SK-N-SH (cell line): ENCODE data around the gene RABAC1. TPM values are rescaled to one million over a fixed set of nuclear protein-coding genes. Genes with fewer than 3 reads are reported as not detected.

Experiments
- CTCF ChIA-PET: fragments of 300-600, 350-600 bp; formaldehyde crosslinking; extraction: SDS; loops from one replicate; lab custom pipeline; 2021; lab: Yijun Ruan, JAX
- POLR2A ChIA-PET: fragments of 350-600 bp; sonication (Branson Sonifier 250); formaldehyde crosslinking; extraction: SDS; loops from one replicate; lab custom pipeline; 2020; ENCODE audit warnings: antibody characterized with exemption, inconsistent platforms; lab: Yijun Ruan, JAX
- DNase-seq: peaks from one replicate; pipeline ENCODE4 v3.0.0; 2012
- H2AFZ ChIP-seq: fragments of 200-600 bp; sonication (generic); 2 replicates; pipeline ENCODE4 v1.8.1; 2016; ENCODE audit warnings: antibody characterized with exemption, mild to moderate bottlenecking, low read depth
- H3F3A ChIP-seq: fragments of 200-600 bp; sonication (generic); replicated peaks from 2 replicates; pipeline ENCODE3; 2016; ENCODE audit warnings: antibody characterized with exemption, mild to moderate bottlenecking; ENCODE audit not compliant: insufficient read depth
- H3K27ac ChIP-seq, 2 experiments: fragments of 200-500 bp in 1 of 2; fragments of 200-600 bp in 1 of 2; sonication (Bioruptor generic) in 1 of 2; sonication (generic), shearing (Covaris generic) in 1 of 2; 2 replicates each; pipeline versions ENCODE4 v1.5.1 to v1.6.1; 2014 to 2016; ENCODE audit warnings: low read depth in 2 of 2, inconsistent platforms in 1 of 2, low read length in 1 of 2, mild to moderate bottlenecking in 1 of 2, mixed read lengths in 1 of 2
- H3K27me3 ChIP-seq: fragments of 200-600 bp; sonication (generic), shearing (Covaris generic); 2 replicates; pipeline ENCODE4 v1.6.1; 2016; ENCODE audit warnings: mixed run types; ENCODE audit not compliant: insufficient read depth
- H3K36me3 ChIP-seq, 2 experiments: fragments of 200-500 bp in 1 of 2; fragments of 200-600 bp in 1 of 2; sonication (Bioruptor generic) in 1 of 2; sonication (generic) in 1 of 2; replicated peaks in 1 of 2; 2 replicates each; pipeline versions ENCODE3 to v1.5.1; 2014 to 2016; ENCODE audit warnings: low read length in 1 of 2, mild to moderate bottlenecking in 1 of 2; ENCODE audit not compliant: insufficient read depth in 2 of 2, control insufficient read depth in 1 of 2
- H3K4me1 ChIP-seq, 2 experiments: fragments of 200-500 bp in 1 of 2; fragments of 200-600 bp in 1 of 2; sonication (Bioruptor generic) in 1 of 2; sonication (generic), shearing (Covaris generic) in 1 of 2; 2 replicates each; pipeline versions ENCODE4 v1.5.1 to v1.6.1; 2014 to 2016; ENCODE audit warnings: low read depth in 1 of 2, low read length in 1 of 2, mixed run types in 1 of 2; ENCODE audit not compliant: insufficient read depth in 2 of 2, control insufficient read depth in 1 of 2
- H3K4me2 ChIP-seq: fragments of 200-600 bp; sonication (generic), shearing (Covaris generic); 2 replicates; pipeline ENCODE4 v1.6.1; 2017; ENCODE audit warnings: mixed run types
- H3K4me3 ChIP-seq, 2 experiments: fragments of 200-500 bp in 1 of 2; fragments of 200-600 bp in 1 of 2; sonication (Bioruptor generic) in 1 of 2; sonication (generic), shearing (Covaris generic) in 1 of 2; 2 replicates each; pipeline versions ENCODE4 v1.5.1 to v1.8.1; 2014 to 2016; ENCODE audit warnings: low read depth in 2 of 2, inconsistent platforms in 1 of 2, low read length in 1 of 2, mild to moderate bottlenecking in 1 of 2, mixed read lengths in 1 of 2, moderate library complexity in 1 of 2
- H3K79me2 ChIP-seq: fragments of 200-600 bp; sonication (generic); 2 replicates; pipeline ENCODE4 v1.8.1; 2017; ENCODE audit warnings: mild to moderate bottlenecking; ENCODE audit not compliant: insufficient read depth
- H3K9ac ChIP-seq: fragments of 200-600 bp; sonication (generic); 2 replicates; pipeline ENCODE4 v1.6.1; 2017; ENCODE audit warnings: mixed run types
- H3K9me2 ChIP-seq: fragments of 200-600 bp; sonication (generic); 2 replicates; pipeline ENCODE4 v1.6.1; 2017; ENCODE audit warnings: mixed run types
- H3K9me3 ChIP-seq: fragments of 200-600 bp; sonication (generic); 2 replicates; pipeline ENCODE4 v1.6.1; 2017; ENCODE audit warnings: mixed run types, mild to moderate bottlenecking, moderate library complexity
- H4K20me1 ChIP-seq: fragments of 200-600 bp; sonication (generic); 2 replicates; pipeline ENCODE4 v1.6.1; 2017; ENCODE audit warnings: mild to moderate bottlenecking, mixed run types; ENCODE audit not compliant: insufficient read depth
- CHD2 ChIP-seq: fragments of 150-350 bp; IDR thresholded peaks from 2 replicates; pipeline ENCODE4 v1.6.1; 2018; ENCODE audit warnings: low read length; ENCODE audit not compliant: partially characterized antibody
- ELF1 ChIP-seq: IDR thresholded peaks from 2 replicates; pipeline ENCODE4 v1.4.0; 2012
- FOXJ3 ChIP-seq: sonication (generic); formaldehyde crosslinking; IDR thresholded peaks from 2 replicates; pipeline ENCODE4 v1.5.1; 2020; ENCODE audit warnings: mild to moderate bottlenecking, missing genetic modification reagents
- IRF3 ChIP-seq: fragments of 150-350 bp; IDR thresholded peaks from 2 replicates; pipeline ENCODE4 v1.6.1; 2016; ENCODE audit warnings: mild to moderate bottlenecking, low read depth, low read length
- NRF1 ChIP-seq: IDR thresholded peaks from 2 replicates; pipeline ENCODE4 v1.6.1; 2012; ENCODE audit warnings: low read depth, mild to moderate bottlenecking, low read length
- RAD21 ChIP-seq: IDR thresholded peaks from 2 replicates; pipeline ENCODE4 v1.6.1; 2012; ENCODE audit warnings: mild to moderate bottlenecking, low read length
- SMC3 ChIP-seq: IDR thresholded peaks from 2 replicates; pipeline ENCODE4 v1.6.1; 2012; ENCODE audit warnings: low read depth, low read length, improper control_type of control experiment
- TCF12 ChIP-seq: IDR thresholded peaks from 2 replicates; pipeline ENCODE4 v1.4.0; 2012
- TEAD4 ChIP-seq: IDR thresholded peaks from 2 replicates; pipeline ENCODE4 v1.4.0; 2012; ENCODE audit warnings: mild to moderate bottlenecking, borderline replicate concordance; ENCODE audit not compliant: insufficient read depth
- USF1 ChIP-seq: IDR thresholded peaks from 2 replicates; pipeline ENCODE4 v1.4.0; 2012; ENCODE audit warnings: low read depth, borderline replicate concordance
- ZBTB33 ChIP-seq: IDR thresholded peaks from 2 replicates; pipeline ENCODE4 v1.4.0; 2012; ENCODE audit warnings: low read depth, borderline replicate concordance
- WGBS: methylation state at CpG from one replicate; pipeline ENCODE4 v1.1.6; 2017; ENCODE audit warnings: low lambda C conversion rate; 5-methylcytosine and 5-hydroxymethylcytosine counted together
- polyA plus RNA-seq, 3 experiments: library from polyadenylated mRNA; depleted of rRNA; stranded (reverse); fragments of >200 nt; gene quantifications; 2 replicates each; pipeline ENCODE4 v1.2.3, GENCODE V29; 2012
- TF ChIP-seq, protein P1 (sequence below): fragments of 150-350 bp; IDR thresholded peaks from 2 replicates; pipeline ENCODE4 v1.6.1; 2017; ENCODE audit warnings: antibody characterized with exemption, low read length, low read depth, borderline replicate concordance

RABAC1 gene
- polyA plus RNA-seq, 1 of the 3 experiments (the other 2 are of a cell fraction), result 287 TPM

GRCh38 chr19:41926028-41926762 is 32.9 kb downstream of the RABAC1 start (continued):
- no peak for TF ChIP-seq ZBTB33

DNA sequence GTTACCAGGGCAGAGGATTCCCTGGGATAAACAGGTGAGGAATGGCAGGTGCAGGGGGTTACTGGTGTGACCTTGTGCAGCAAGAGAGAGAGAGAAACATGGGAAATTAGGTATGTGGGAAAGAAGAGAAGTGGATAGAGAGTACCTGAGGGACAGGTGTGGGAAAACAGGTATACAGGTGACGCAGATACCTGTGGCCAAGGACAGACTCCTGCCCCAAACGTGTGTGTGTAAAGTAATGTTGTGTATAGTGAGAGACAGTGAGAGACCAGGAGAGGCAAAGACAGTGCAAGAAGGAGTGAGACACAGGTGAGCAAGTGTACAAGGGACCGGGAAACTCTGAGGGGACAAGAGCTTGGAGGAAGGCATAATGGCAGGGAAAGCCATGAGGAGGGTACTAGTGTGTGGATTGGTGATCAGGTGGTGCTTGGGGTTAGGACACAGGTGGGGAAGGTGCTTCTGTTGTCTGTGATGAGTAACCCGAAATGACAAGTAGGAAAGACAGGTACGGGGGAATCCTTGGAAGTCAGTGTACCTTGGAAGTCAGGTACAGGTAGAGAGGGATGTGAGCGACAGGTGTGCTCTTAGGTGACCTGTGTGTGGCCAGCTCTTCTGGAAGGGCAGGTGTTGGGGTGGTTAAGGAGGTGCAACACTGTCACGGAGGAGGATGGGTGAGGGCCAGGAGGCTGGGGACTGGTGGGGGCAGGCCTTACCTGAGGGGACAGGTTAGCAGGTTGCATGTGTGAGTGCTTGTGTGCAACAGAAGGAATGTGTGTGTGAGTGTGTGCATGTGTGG is 33.7 kb downstream of the RABAC1 start:
- Histone ChIP-seq H3F3A (no peaks in the 10 kb centered on the region), H2AFZ (no peak overlapping the region), H3K9me2 (no peaks in the 10 kb centered on the region), H3K4me3 (no peak overlapping the region), H3K4me2 (no peak overlapping the region), H3K36me3 (no peaks in the 10 kb centered on the region), H3K79me2 (no peaks in the 10 kb centered on the region), H3K4me1 (peaks cover 0 to 3% of the 10 kb centered on the region in 2 experiments; a peak in 1 of 4 replicates), H3K27me3 (peaks cover 13% of the 10 kb centered on the region), H3K9me3 (no peaks in the 10 kb centered on the region), H3K9ac (no peak overlapping the region), H4K20me1 (no peaks in the 10 kb centered on the region), H3K27ac (no peak overlapping the region)
- 59% methylated on average over 7 of the region's 7 CpGs for WGBS
- POLR2A ChIA-PET, result no interaction called here
- DNase-seq, result no peak
- CTCF ChIA-PET, result interaction anchor here (1.1 to 2.1 kb wide), 2 partner anchors 9 to 11 kb away, joined by 3 to 9 read pairs; no protein-coding TSS in a partner anchor
- TF ChIP-seq, protein P1, sequence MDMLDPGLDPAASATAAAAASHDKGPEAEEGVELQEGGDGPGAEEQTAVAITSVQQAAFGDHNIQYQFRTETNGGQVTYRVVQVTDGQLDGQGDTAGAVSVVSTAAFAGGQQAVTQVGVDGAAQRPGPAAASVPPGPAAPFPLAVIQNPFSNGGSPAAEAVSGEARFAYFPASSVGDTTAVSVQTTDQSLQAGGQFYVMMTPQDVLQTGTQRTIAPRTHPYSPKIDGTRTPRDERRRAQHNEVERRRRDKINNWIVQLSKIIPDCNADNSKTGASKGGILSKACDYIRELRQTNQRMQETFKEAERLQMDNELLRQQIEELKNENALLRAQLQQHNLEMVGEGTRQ, result no peak
- TF ChIP-seq ELF1 (no peak), NRF1 (no peak), CHD2 (no peak), FOXJ3 (CRISPR knock-in tag) (no peak), USF1 (no peak), SMC3 (no peak), RAD21 (no peak), TCF12 (no peak), TEAD4 (no peak), IRF3 (no peak)
